Uterus (tissue), 2 donors: ENCODE data around the gene PRRG4.

ENCODE experiments used
- POLR2A ChIP-seq, 2 donors: fragments of 450-650 bp; IDR thresholded peaks; one replicate each; pipeline ENCODE4 v1.6.1; 2016; ENCODE audit warnings: antibody characterized with exemption in 2 of 2, mild to moderate bottlenecking in 1 of 2, moderate library complexity in 1 of 2
- TF ChIP-seq, protein P1 (sequence below), 4 experiments: fragments of 200-600 bp in 2 of 4; fragments of 450-650 bp in 2 of 4; sonication (generic) in 2 of 4; IDR thresholded peaks; one replicate each; pipeline ENCODE4 v1.5.1; 2016 to 2019; ENCODE audit warnings: antibody characterized with exemption in 4 of 4, mild to moderate bottlenecking in 2 of 4, moderate library complexity in 1 of 4

DNA sequence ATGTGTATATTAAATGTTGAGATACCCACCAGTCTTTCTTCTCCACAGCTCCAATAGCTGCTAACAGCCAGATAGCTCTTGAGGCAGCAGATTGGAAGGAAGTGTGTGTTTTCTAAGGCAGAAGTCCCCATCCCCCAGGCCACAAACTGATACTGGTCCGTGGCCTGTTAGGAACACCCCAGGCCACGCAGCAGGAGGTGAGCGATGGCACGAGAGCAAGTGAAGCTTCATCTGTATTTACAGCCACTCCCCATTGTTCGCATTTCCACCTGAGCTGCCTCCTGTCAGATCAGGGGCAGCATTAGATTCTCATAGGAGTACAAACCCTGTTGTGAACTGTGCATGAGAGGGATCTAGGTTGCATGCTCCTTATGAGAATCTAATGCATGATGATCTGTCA, 48.0 kb upstream of the PRRG4 start:
- no peak for TF ChIP-seq POLR2A (IDR thresholded peaks at IDR 0.05)
- TF ChIP-seq, protein P1, sequence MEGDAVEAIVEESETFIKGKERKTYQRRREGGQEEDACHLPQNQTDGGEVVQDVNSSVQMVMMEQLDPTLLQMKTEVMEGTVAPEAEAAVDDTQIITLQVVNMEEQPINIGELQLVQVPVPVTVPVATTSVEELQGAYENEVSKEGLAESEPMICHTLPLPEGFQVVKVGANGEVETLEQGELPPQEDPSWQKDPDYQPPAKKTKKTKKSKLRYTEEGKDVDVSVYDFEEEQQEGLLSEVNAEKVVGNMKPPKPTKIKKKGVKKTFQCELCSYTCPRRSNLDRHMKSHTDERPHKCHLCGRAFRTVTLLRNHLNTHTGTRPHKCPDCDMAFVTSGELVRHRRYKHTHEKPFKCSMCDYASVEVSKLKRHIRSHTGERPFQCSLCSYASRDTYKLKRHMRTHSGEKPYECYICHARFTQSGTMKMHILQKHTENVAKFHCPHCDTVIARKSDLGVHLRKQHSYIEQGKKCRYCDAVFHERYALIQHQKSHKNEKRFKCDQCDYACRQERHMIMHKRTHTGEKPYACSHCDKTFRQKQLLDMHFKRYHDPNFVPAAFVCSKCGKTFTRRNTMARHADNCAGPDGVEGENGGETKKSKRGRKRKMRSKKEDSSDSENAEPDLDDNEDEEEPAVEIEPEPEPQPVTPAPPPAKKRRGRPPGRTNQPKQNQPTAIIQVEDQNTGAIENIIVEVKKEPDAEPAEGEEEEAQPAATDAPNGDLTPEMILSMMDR (IDR thresholded peaks at IDR 0.05): no peak
